SK-N-SH (cell line): Measurements from ENCODE around the gene VAMP2. TPM values are rescaled to one million over a fixed set of nuclear protein-coding genes. Genes with fewer than 3 reads are reported as not detected.

ENCODE experiments used
- CTCF ChIA-PET: fragments of 300-600, 350-600 bp; formaldehyde crosslinking; extraction: SDS; loops from one replicate; lab custom pipeline; 2021; lab: Yijun Ruan, JAX
- POLR2A ChIA-PET: fragments of 350-600 bp; sonication (Branson Sonifier 250); formaldehyde crosslinking; extraction: SDS; loops from one replicate; lab custom pipeline; 2020; ENCODE audit warnings: antibody characterized with exemption, inconsistent platforms; lab: Yijun Ruan, JAX
- DNase-seq: peaks from one replicate; pipeline ENCODE4 v3.0.0; 2012
- H2AFZ ChIP-seq: fragments of 200-600 bp; sonication (generic); 2 replicates; pipeline ENCODE4 v1.8.1; 2016; ENCODE audit warnings: antibody characterized with exemption, mild to moderate bottlenecking, low read depth
- H3F3A ChIP-seq: fragments of 200-600 bp; sonication (generic); replicated peaks from 2 replicates; pipeline ENCODE3; 2016; ENCODE audit warnings: antibody characterized with exemption, mild to moderate bottlenecking; ENCODE audit not compliant: insufficient read depth
- H3K27ac ChIP-seq, 2 experiments: fragments of 200-500 bp in 1 of 2; fragments of 200-600 bp in 1 of 2; sonication (Bioruptor generic) in 1 of 2; sonication (generic), shearing (Covaris generic) in 1 of 2; 2 replicates each; pipeline versions ENCODE4 v1.5.1 to v1.6.1; 2014 to 2016; ENCODE audit warnings: low read depth in 2 of 2, inconsistent platforms in 1 of 2, low read length in 1 of 2, mild to moderate bottlenecking in 1 of 2, mixed read lengths in 1 of 2
- H3K27me3 ChIP-seq: fragments of 200-600 bp; sonication (generic), shearing (Covaris generic); 2 replicates; pipeline ENCODE4 v1.6.1; 2016; ENCODE audit warnings: mixed run types; ENCODE audit not compliant: insufficient read depth
- H3K36me3 ChIP-seq, 2 experiments: fragments of 200-500 bp in 1 of 2; fragments of 200-600 bp in 1 of 2; sonication (Bioruptor generic) in 1 of 2; sonication (generic) in 1 of 2; replicated peaks in 1 of 2; 2 replicates each; pipeline versions ENCODE3 to v1.5.1; 2014 to 2016; ENCODE audit warnings: low read length in 1 of 2, mild to moderate bottlenecking in 1 of 2; ENCODE audit not compliant: insufficient read depth in 2 of 2, control insufficient read depth in 1 of 2
- H3K4me1 ChIP-seq, 2 experiments: fragments of 200-500 bp in 1 of 2; fragments of 200-600 bp in 1 of 2; sonication (Bioruptor generic) in 1 of 2; sonication (generic), shearing (Covaris generic) in 1 of 2; 2 replicates each; pipeline versions ENCODE4 v1.5.1 to v1.6.1; 2014 to 2016; ENCODE audit warnings: low read depth in 1 of 2, low read length in 1 of 2, mixed run types in 1 of 2; ENCODE audit not compliant: insufficient read depth in 2 of 2, control insufficient read depth in 1 of 2
- H3K4me2 ChIP-seq: fragments of 200-600 bp; sonication (generic), shearing (Covaris generic); 2 replicates; pipeline ENCODE4 v1.6.1; 2017; ENCODE audit warnings: mixed run types
- H3K4me3 ChIP-seq, 2 experiments: fragments of 200-500 bp in 1 of 2; fragments of 200-600 bp in 1 of 2; sonication (Bioruptor generic) in 1 of 2; sonication (generic), shearing (Covaris generic) in 1 of 2; 2 replicates each; pipeline versions ENCODE4 v1.5.1 to v1.8.1; 2014 to 2016; ENCODE audit warnings: low read depth in 2 of 2, inconsistent platforms in 1 of 2, low read length in 1 of 2, mild to moderate bottlenecking in 1 of 2, mixed read lengths in 1 of 2, moderate library complexity in 1 of 2
- H3K79me2 ChIP-seq: fragments of 200-600 bp; sonication (generic); 2 replicates; pipeline ENCODE4 v1.8.1; 2017; ENCODE audit warnings: mild to moderate bottlenecking; ENCODE audit not compliant: insufficient read depth
- H3K9ac ChIP-seq: fragments of 200-600 bp; sonication (generic); 2 replicates; pipeline ENCODE4 v1.6.1; 2017; ENCODE audit warnings: mixed run types
- H3K9me2 ChIP-seq: fragments of 200-600 bp; sonication (generic); 2 replicates; pipeline ENCODE4 v1.6.1; 2017; ENCODE audit warnings: mixed run types
- H3K9me3 ChIP-seq: fragments of 200-600 bp; sonication (generic); 2 replicates; pipeline ENCODE4 v1.6.1; 2017; ENCODE audit warnings: mixed run types, mild to moderate bottlenecking, moderate library complexity
- H4K20me1 ChIP-seq: fragments of 200-600 bp; sonication (generic); 2 replicates; pipeline ENCODE4 v1.6.1; 2017; ENCODE audit warnings: mild to moderate bottlenecking, mixed run types; ENCODE audit not compliant: insufficient read depth
- EP300 ChIP-seq, 2 experiments: IDR thresholded peaks; 2 replicates each; pipeline versions ENCODE4 v1.4.0 to v1.6.1; 2012; ENCODE audit warnings: borderline replicate concordance in 1 of 2, low read depth in 1 of 2, low read length in 1 of 2
- EZH2phosphoT487 ChIP-seq: fragments of 200-600 bp; sonication (generic); IDR thresholded peaks from 2 replicates; pipeline ENCODE4 v1.6.1; 2017; ENCODE audit warnings: low read depth, mixed run types, mild to moderate bottlenecking, antibody characterized with exemption, moderate library complexity, borderline replicate concordance
- FOXJ3 ChIP-seq: sonication (generic); formaldehyde crosslinking; IDR thresholded peaks from 2 replicates; pipeline ENCODE4 v1.5.1; 2020; ENCODE audit warnings: mild to moderate bottlenecking, missing genetic modification reagents
- MAX ChIP-seq: IDR thresholded peaks from 2 replicates; pipeline ENCODE4 v1.4.0; 2012; ENCODE audit warnings: low read depth
- MEF2A ChIP-seq: IDR thresholded peaks from 2 replicates; pipeline ENCODE4 v1.4.0; 2012; ENCODE audit warnings: low read depth, borderline replicate concordance
- NFIC ChIP-seq: IDR thresholded peaks from 2 replicates; pipeline ENCODE4 v1.4.0; 2012; ENCODE audit warnings: borderline replicate concordance
- PBX3 ChIP-seq: IDR thresholded peaks from 2 replicates; pipeline ENCODE4; 2012
- RAD21 ChIP-seq: IDR thresholded peaks from 2 replicates; pipeline ENCODE4 v1.6.1; 2012; ENCODE audit warnings: mild to moderate bottlenecking, low read length
- REST ChIP-seq: IDR thresholded peaks from 2 replicates; pipeline ENCODE4 v1.6.1; 2012; ENCODE audit warnings: mild to moderate bottlenecking, low read depth, low read length, moderate library complexity
- RFX5 ChIP-seq: IDR thresholded peaks from 2 replicates; pipeline ENCODE4 v1.6.1; 2012; ENCODE audit warnings: mild to moderate bottlenecking, improper control_type of control experiment, low read length
- SMC3 ChIP-seq: IDR thresholded peaks from 2 replicates; pipeline ENCODE4 v1.6.1; 2012; ENCODE audit warnings: low read depth, low read length, improper control_type of control experiment
- TAF1 ChIP-seq: IDR thresholded peaks from 2 replicates; pipeline ENCODE4 v1.6.1; 2012; ENCODE audit warnings: low read depth, mild to moderate bottlenecking, low read length, moderate library complexity, borderline replicate concordance
- TCF12 ChIP-seq: IDR thresholded peaks from 2 replicates; pipeline ENCODE4 v1.4.0; 2012
- YY1 ChIP-seq: IDR thresholded peaks from 2 replicates; pipeline ENCODE4 v1.4.0; 2012; ENCODE audit warnings: low read depth, mild to moderate bottlenecking
- whole genome bisulfite sequencing: methylation state at CpG from one replicate; pipeline ENCODE4 v1.1.6; 2017; ENCODE audit warnings: low lambda C conversion rate; 5-methylcytosine and 5-hydroxymethylcytosine counted together
- polyA plus RNA-seq, 3 experiments: library from polyadenylated mRNA; depleted of rRNA; stranded (reverse); fragments of >200 nt; gene quantifications; 2 replicates each; pipeline ENCODE4 v1.2.3, GENCODE V29; 2012
- TF ChIP-seq, protein P1 (sequence below): IDR thresholded peaks from 2 replicates; pipeline ENCODE4 v1.4.0; 2012; ENCODE audit warnings: low read depth, borderline replicate concordance

The VAMP2 gene
- polyA plus RNA-seq, 1 of the 3 experiments (the other 2 are of a cell fraction) = 42.0 TPM

GRCh38 chr17:8166731-8167130 is 4.0 kb upstream of the VAMP2 start:
- no peak for DNase-seq
- no peaks in the 10 kb centered on the region for H3K36me3 ChIP-seq
- H2AFZ ChIP-seq = no peak overlapping the region
- H3K27ac ChIP-seq = peak overlapping the region in 1 of 2 experiments; percentile 72; a peak in 1 of 4 replicates
- peaks cover 16 to 19% of the 10 kb centered on the region in 2 experiments; a peak in 3 of 4 replicates for H3K4me1 ChIP-seq
- H3K27me3 ChIP-seq = no peaks in the 10 kb centered on the region
- no peak overlapping the region for H3K4me2 ChIP-seq
- POLR2A ChIA-PET = no interaction called here
- no peaks in the 10 kb centered on the region for H3K9me3 ChIP-seq
- 95% methylated on average over 6 of the region's 6 CpGs for WGBS
- H3K9me2 ChIP-seq = no peaks in the 10 kb centered on the region
- H3K4me3 ChIP-seq = no peak overlapping the region
- peaks cover 13% of the 10 kb centered on the region for H3K79me2 ChIP-seq
- TF ChIP-seq RFX5 (no peak), FOXJ3 (CRISPR knock-in tag) (no peak), RAD21 (no peak), EP300 (IDR thresholded peaks at IDR 0.05; ENCODE audit: borderline replicate concordance in 1 of 2, low read depth in 1 of 2, low read length in 1 of 2) (no peak)
- TF ChIP-seq, protein P1, sequence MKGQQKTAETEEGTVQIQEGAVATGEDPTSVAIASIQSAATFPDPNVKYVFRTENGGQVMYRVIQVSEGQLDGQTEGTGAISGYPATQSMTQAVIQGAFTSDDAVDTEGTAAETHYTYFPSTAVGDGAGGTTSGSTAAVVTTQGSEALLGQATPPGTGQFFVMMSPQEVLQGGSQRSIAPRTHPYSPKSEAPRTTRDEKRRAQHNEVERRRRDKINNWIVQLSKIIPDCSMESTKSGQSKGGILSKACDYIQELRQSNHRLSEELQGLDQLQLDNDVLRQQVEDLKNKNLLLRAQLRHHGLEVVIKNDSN = no peak
- CTCF ChIA-PET = interaction anchor here (1.0 to 1.7 kb wide), 3 partner anchors 9 to 74 kb away, joined by 3 to 4 read pairs (median 3); no protein-coding TSS in a partner anchor
- peaks cover 27% of the 10 kb centered on the region for H3F3A ChIP-seq
- H4K20me1 ChIP-seq = no peaks in the 10 kb centered on the region
- H3K9ac ChIP-seq = no peak overlapping the region

DNA sequence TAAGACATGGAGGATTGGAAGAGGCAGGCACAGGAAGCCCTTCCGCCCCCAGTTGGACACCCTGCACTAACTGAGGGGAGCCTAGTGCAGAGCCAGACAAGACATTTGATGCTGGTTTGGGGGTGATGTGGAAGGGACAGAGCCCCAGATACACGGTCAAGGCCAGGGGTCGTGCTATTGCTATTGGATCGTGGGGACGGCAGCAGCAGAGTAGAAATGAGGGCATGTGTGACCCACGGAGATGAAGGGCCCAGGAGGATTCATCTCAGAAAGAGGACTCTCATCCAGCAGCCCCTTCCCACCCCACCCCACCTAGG is 2.0 kb upstream of the VAMP2 start:
- no peak overlapping the region for H3K4me2 ChIP-seq
- TF ChIP-seq MAX = no peak
- TF ChIP-seq PBX3 = no peak
- no peak for TF ChIP-seq TAF1
- TF ChIP-seq TCF12 = no peak
- no peak for TF ChIP-seq FOXJ3 (CRISPR knock-in tag)
- no peak for TF ChIP-seq MEF2A
- no peak for TF ChIP-seq NFIC
- TF ChIP-seq YY1 = no peak
- no peak for TF ChIP-seq SMC3
- no peak for TF ChIP-seq REST
- TF ChIP-seq EZH2phosphoT487 = no peak
- H3K27me3 ChIP-seq = no peaks in the 10 kb centered on the region
- peaks cover 25 to 27% of the 10 kb centered on the region in 2 experiments; a peak in 3 of 4 replicates for H3K4me1 ChIP-seq
- no peaks in the 10 kb centered on the region for H3K9me2 ChIP-seq
- peak overlapping the region; percentile 100; the same call in 1 of the 2 replicates for H3K9ac ChIP-seq
- ChIA-PET CTCF (interaction anchor here (0.7 to 1.4 kb wide), 2 partner anchors 43 to 320 kb away, joined by 3 to 7 read pairs; no protein-coding TSS in a partner anchor), POLR2A (interaction anchor here (0.8 to 1.8 kb wide), 2 partner anchors 9 to 581 kb away, joined by 3 to 36 read pairs; partner anchors contain the start of gene MPDU1)
- H3K36me3 ChIP-seq = peaks cover 5 to 14% of the 10 kb centered on the region in 2 experiments
- H4K20me1 ChIP-seq = no peaks in the 10 kb centered on the region
- H3K79me2 ChIP-seq = peaks cover 30% of the 10 kb centered on the region
- 95% methylated on average over 6 of the region's 6 CpGs for WGBS
- no peaks in the 10 kb centered on the region for H3K9me3 ChIP-seq
- H2AFZ ChIP-seq = peak overlapping the region; percentile 98; the same call in 1 of the 2 replicates
- peak overlapping the region in 1 of 2 experiments; percentile 79; a peak in 2 of 4 replicates for H3K27ac ChIP-seq
- DNase-seq = no peak
- H3K4me3 ChIP-seq = no peak overlapping the region
- H3F3A ChIP-seq = peaks cover 42% of the 10 kb centered on the region
